Activated CD4-positive, alpha-beta T cell treated with anti-CD3 and anti-CD28 coated beads for 36 hours (primary cell): ENCODE data around the gene ADCY2. TPM values are rescaled to one million over a fixed set of nuclear protein-coding genes. Genes with fewer than 3 reads are reported as not detected.

Experiments used
- ATAC-seq: fragments of 200-7000 bp; cut with Tn5 transposase; one replicate; pipeline ENCODE4 v1.10.0; 2021; ENCODE audit warnings: mild to moderate bottlenecking, moderate library complexity
- CTCF ChIA-PET: fragments of 350-600 bp; sonication (Branson Sonifier 250); formaldehyde crosslinking; loops from one replicate; lab custom pipeline; 2021; ENCODE audit warnings: antibody characterized with exemption; lab: Charles Lee
- POLR2A ChIA-PET: fragments of 350-600 bp; sonication (Branson Sonifier 250); formaldehyde crosslinking; loops from one replicate; lab custom pipeline; 2021; ENCODE audit warnings: antibody characterized with exemption, inconsistent platforms; lab: Charles Lee
- DNase-seq: peaks from one replicate; pipeline ENCODE4 v3.0.0-alpha.2; 2020
- H3K27ac Mint-ChIP-seq: one replicate; pipeline ENCODE4 v1.8.0; 2021; ENCODE audit warnings: mixed read lengths
- H3K27me3 Mint-ChIP-seq: one replicate; pipeline ENCODE4 v1.8.0; 2021; ENCODE audit warnings: mixed read lengths
- H3K36me3 Mint-ChIP-seq: one replicate; pipeline ENCODE4 v1.8.0; 2021; ENCODE audit warnings: low read depth, mixed read lengths
- H3K4me1 Mint-ChIP-seq: one replicate; pipeline ENCODE4 v1.8.0; 2021; ENCODE audit warnings: mixed read lengths
- H3K4me3 Mint-ChIP-seq: one replicate; pipeline ENCODE4 v1.8.0; 2021; ENCODE audit warnings: mild to moderate bottlenecking, moderate library complexity, mixed read lengths
- H3K9me3 Mint-ChIP-seq: one replicate; pipeline ENCODE4 v1.8.0; 2021; ENCODE audit warnings: low read depth, mixed read lengths
- intact Hi-C, 2 experiments: fragments of 100-400 bp; cut with DNase I in 1 of 2; cut with micrococcal nuclease in 1 of 2; formaldehyde crosslinking; loops; one replicate each; pipeline versions ENCODE4 v1.14.2 to v1.15.1; 2022 to 2024; cut with DNase I, micrococcal nuclease
- total RNA-seq, 2 experiments: library from RNA; stranded (reverse); gene quantifications; one replicate each; pipeline ENCODE4 v1.2.3, GENCODE V29; 2021

The ADCY2 gene
- total RNA-seq, 2 experiments from 2014 or later: not detected

DNA sequence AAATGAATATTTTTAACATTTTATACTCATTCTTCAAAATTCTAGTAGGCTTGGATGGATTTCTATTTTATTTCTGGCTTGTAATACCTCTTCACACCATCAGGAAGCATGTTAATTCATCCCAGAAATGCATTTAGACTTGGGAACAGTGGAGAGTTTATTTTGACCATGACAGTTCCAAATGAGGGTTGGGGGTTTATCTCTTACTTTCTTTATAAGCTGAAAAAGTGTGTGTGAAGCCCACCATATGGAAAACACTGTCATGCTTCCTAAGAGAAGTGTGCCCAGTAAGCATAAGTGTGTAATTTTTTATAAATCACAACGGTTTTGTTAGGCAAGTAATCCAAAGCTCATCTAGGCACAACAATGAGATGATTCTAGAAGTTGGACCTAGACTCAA lies 215.6 kb downstream of the ADCY2 start:
- no peaks in the 10 kb centered on the region for H3K4me1 Mint-ChIP-seq
- H3K27me3 Mint-ChIP-seq: peaks cover 6% of the 10 kb centered on the region
- ChIA-PET POLR2A (no interaction called here), CTCF (no interaction called here)
- no peaks in the 10 kb centered on the region for H3K9me3 Mint-ChIP-seq
- no peak overlapping the region for H3K27ac Mint-ChIP-seq
- no peaks in the 10 kb centered on the region for H3K36me3 Mint-ChIP-seq
- intact Hi-C loops: no loop called here
- no peak overlapping the region for H3K4me3 Mint-ChIP-seq
- DNase-seq (no peak), ATAC-seq (no peak)

DNA sequence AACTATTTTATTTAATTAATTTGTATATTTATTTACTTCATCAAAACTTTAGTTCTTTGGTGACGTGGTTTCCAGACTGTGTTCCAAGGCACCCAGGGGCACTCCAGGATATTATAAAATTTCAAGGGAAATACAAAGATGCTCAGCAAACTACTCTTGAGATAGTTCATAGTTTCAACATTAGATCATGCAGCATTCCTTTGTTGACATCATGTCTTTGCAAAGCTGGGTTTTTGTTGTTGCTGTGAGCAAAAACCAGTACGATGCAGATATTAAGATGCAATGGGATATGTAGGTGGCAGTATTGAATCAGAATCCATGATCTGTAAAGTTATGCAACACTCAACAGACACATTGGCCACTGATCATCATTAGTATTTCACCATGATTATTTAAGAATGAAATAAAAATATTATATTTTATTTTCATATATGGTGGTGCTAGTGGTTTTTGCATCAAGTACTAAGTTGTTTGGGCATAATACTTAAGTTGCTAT lies 219.7 kb downstream of the ADCY2 start:
- Mint-ChIP-seq H3K27me3 (no peaks in the 10 kb centered on the region), H3K4me1 (no peaks in the 10 kb centered on the region), H3K27ac (no peak overlapping the region), H3K36me3 (no peaks in the 10 kb centered on the region), H3K4me3 (no peak overlapping the region), H3K9me3 (no peaks in the 10 kb centered on the region)
- POLR2A ChIA-PET: no interaction called here
- ATAC-seq: no peak
- no peak for DNase-seq
- CTCF ChIA-PET: interaction anchor here (0.5 kb wide), 1 partner anchor 1611 kb away, joined by 3 read pairs; no protein-coding TSS in a partner anchor
- intact Hi-C loops: no loop called here

DNA sequence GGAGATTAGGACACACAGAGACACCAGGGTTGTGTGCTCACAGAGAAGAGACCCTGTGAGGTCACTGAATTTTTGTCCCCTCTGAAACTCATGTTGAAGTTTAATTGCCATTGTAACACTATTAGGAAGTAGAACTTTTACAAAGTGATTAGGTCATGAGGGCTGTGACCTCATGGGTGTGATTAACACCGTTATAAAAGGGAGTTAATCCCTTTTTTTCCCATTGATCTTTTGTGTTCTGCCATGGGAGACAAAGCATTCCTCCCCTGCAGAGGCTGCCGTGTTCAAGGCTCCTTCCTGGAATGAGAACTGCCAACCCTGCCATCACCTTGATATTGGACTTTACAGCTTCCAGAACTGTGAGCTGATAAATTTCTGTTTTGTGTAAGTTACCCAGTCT lies 221.0 kb downstream of the ADCY2 start:
- Mint-ChIP-seq H3K27ac (no peak overlapping the region), H3K4me1 (no peaks in the 10 kb centered on the region), H3K4me3 (no peak overlapping the region), H3K36me3 (no peaks in the 10 kb centered on the region), H3K27me3 (no peaks in the 10 kb centered on the region), H3K9me3 (no peaks in the 10 kb centered on the region)
- DNase-seq: no peak
- CTCF ChIA-PET: no interaction called here
- no peak for ATAC-seq
- intact Hi-C loops: no loop called here
- POLR2A ChIA-PET: no interaction called here

DNA sequence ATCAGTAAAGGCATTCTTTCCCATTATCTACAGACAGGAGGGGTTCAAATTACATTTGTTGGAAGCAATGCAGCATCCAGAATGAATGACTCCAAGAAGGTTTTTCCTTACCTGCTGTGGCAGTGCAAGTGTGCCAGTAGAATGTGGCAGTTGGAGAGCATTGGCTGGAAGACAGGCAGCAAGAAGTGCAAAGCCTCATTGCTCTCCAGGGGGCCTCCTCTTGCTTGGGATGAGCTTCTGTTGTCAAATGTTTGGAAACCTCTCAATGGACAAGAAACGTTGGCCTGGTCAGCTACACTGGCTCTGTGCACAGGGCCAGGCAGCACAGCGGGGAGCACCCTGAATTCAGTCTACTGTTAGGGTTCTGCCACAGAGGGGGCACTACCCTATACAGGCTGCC lies 226.6 kb downstream of the ADCY2 start:
- H3K9me3 Mint-ChIP-seq: no peaks in the 10 kb centered on the region
- intact Hi-C loops: no loop called here
- no peak for ATAC-seq

DNA sequence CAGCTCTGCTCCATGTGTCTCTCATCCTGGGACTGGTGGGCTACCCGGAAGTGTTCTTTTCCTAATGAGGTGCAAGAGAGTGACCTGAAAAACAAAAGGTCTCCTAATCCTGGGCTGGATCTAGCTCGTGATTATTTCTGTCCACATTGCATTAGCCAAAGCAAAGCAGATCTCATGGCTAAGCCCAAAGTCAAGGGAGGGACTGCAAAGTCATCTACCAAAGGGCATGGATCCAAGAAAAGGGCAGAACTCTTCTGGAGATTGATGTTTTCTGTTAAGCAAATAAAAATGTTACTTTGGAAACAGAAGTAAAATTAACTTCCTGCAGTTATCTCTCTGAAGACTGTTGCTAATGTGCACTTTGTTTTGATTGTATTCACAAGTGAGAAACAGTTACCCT lies 229.8 kb downstream of the ADCY2 start:
- no peak overlapping the region for H3K4me3 Mint-ChIP-seq
- CTCF ChIA-PET: no interaction called here
- H3K36me3 Mint-ChIP-seq: no peaks in the 10 kb centered on the region
- POLR2A ChIA-PET: no interaction called here
- intact Hi-C loops: no loop called here
- H3K27me3 Mint-ChIP-seq: peaks cover 4% of the 10 kb centered on the region
- no peak overlapping the region for H3K27ac Mint-ChIP-seq
- no peak for DNase-seq
- no peaks in the 10 kb centered on the region for H3K4me1 Mint-ChIP-seq
- no peak for ATAC-seq
- H3K9me3 Mint-ChIP-seq: no peaks in the 10 kb centered on the region

More for the DNA sequence above, 226.6 kb downstream of the ADCY2 start:
- no peaks in the 10 kb centered on the region for H3K4me1 Mint-ChIP-seq
- no peak for DNase-seq
- POLR2A ChIA-PET: no interaction called here
- no peak overlapping the region for H3K4me3 Mint-ChIP-seq
- no peaks in the 10 kb centered on the region for H3K36me3 Mint-ChIP-seq
- H3K27ac Mint-ChIP-seq: no peak overlapping the region
- CTCF ChIA-PET: no interaction called here
- peaks cover 2% of the 10 kb centered on the region for H3K27me3 Mint-ChIP-seq

DNA sequence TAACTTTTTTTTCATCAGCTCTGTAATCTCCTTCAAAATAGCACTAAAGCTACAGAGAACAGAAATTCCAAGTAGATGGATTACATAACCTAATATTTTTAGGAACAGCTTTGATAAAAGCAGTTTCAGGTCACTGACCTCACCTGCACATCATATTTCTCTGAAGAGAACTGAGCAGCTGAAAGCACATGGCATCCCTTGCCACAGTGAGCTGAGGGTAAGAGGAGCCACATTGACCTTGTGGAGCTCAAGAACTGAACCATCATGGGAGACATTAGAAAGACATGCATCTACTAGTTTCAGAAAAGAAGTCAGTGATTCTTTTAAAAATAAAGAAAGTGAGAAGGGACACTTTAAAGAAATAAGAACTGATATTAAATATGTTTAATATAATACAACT lies 232.3 kb downstream of the ADCY2 start:
- Mint-ChIP-seq H3K4me1 (no peaks in the 10 kb centered on the region), H3K9me3 (no peaks in the 10 kb centered on the region), H3K36me3 (no peaks in the 10 kb centered on the region), H3K27ac (no peak overlapping the region), H3K27me3 (peaks cover 6% of the 10 kb centered on the region), H3K4me3 (no peak overlapping the region)
- DNase-seq (no peak), ATAC-seq (no peak)
- intact Hi-C loops: no loop called here
- ChIA-PET POLR2A (no interaction called here), CTCF (no interaction called here)

DNA sequence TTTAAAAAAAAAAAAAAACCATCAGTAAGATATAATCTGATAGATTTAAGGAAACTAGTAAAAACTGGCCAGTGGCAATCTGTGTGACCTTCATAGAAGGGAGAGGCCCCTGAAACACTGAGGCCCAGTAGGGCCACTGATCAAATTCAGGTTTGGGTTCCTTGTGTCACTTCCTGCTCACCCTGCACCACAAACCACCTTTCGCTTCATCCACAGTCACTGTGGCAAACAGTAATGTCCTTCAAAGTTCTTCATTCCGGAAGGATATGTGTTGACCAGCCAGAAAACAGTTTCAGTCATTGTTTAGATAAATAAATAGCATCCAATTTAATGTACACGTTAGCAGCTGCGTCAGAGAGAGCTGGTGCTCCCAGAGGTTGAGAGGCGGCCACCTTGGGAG lies 232.9 kb downstream of the ADCY2 start:
- CTCF ChIA-PET: no interaction called here
- intact Hi-C loops: no loop called here

DNA sequence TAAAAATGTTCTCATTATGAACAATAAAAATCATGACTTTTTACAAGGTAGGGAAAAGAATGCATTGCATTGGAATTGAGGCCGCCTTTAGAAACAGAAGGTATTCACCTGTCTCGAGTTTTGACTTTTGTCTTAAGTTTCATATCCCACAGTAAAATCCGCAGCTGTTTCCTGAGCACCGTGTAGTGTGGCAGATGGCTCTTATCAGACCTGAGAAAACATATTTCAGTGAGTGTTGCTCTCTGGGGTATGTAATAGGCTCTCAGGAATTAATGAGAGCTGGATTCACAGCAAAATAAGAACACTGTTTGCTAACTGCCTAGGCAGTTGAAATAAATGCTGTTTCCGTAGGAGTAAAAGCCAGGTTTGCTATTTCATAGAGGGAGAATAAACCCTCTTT lies 233.6 kb downstream of the ADCY2 start:
- CTCF ChIA-PET: no interaction called here
- Mint-ChIP-seq H3K36me3 (no peaks in the 10 kb centered on the region), H3K27me3 (peaks cover 4% of the 10 kb centered on the region), H3K4me3 (no peak overlapping the region), H3K27ac (no peak overlapping the region), H3K4me1 (no peaks in the 10 kb centered on the region), H3K9me3 (no peaks in the 10 kb centered on the region)
- POLR2A ChIA-PET: no interaction called here
- intact Hi-C loops: no loop called here
- DNase-seq (no peak), ATAC-seq (no peak)

More for the DNA sequence above, 232.9 kb downstream of the ADCY2 start:
- POLR2A ChIA-PET: no interaction called here
- Mint-ChIP-seq H3K4me3 (no peak overlapping the region), H3K4me1 (no peaks in the 10 kb centered on the region), H3K9me3 (no peaks in the 10 kb centered on the region), H3K27ac (no peak overlapping the region), H3K27me3 (peaks cover 4% of the 10 kb centered on the region), H3K36me3 (no peaks in the 10 kb centered on the region)
- no peak for DNase-seq
- no peak for ATAC-seq

DNA sequence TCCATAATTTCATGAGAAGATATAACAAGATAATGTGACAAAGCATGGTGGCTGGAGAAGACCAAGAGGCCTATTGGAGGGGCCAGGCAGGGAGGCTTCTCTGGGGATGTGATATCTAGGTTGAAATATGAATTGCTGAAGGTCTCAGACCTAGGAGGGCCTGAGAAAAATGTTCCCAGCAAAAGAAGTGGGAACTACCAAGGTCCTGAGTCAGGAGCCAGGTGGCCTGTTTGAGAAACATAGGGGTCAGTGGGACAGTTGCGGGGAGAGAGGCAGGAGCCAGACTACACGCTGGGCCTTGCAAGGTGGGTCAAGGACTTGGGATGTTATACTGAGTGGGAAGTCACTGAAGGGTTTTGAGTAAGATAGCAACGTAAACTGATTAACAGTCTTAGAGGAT lies 238.9 kb downstream of the ADCY2 start:
- Mint-ChIP-seq H3K36me3 (no peaks in the 10 kb centered on the region), H3K4me3 (no peak overlapping the region), H3K9me3 (no peaks in the 10 kb centered on the region), H3K4me1 (no peaks in the 10 kb centered on the region), H3K27me3 (peaks cover 10% of the 10 kb centered on the region), H3K27ac (no peak overlapping the region)
- DNase-seq (no peak), ATAC-seq (no peak)
- ChIA-PET CTCF (no interaction called here), POLR2A (no interaction called here)
- intact Hi-C loops: no loop called here

DNA sequence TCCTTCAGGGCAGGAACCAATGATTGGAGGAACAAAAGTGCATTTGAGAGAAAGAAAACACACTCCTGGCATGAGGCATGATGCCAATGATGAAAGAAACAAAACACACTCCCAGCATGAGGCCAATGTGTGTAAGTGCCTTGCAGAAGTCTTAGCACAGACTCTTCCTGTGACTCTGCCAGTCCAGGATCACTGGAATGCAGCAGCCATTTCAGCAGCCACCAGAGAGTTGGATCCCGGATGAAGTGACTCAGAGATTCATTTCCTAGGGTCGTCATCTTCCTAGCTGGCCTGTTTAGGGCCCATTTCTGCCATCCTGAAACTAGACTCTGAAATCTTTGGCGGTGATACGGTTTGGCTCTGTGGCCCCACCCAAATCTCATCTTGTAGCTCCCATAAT lies 242.5 kb downstream of the ADCY2 start:
- CTCF ChIA-PET: no interaction called here
- peaks cover 5% of the 10 kb centered on the region for H3K27me3 Mint-ChIP-seq

DNA sequence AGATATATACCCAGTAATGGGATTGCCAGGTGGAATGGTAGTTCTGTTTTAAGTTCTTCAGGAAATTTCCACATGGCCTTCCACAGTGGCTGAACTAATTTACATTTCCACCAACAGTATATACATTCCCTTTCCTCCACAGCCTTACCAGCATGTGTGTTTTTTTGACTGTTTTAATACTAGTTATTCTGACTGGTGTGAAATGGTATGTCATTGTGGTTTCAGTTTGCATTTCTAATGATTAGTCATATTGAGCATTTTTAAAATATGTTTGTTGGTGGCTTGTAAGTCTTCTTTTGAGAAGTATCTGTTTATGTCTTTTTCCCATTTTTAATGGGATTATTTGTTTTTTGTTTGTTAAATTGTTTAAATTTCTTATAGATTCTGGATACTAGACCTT lies 246.1 kb downstream of the ADCY2 start:
- Mint-ChIP-seq H3K27ac (no peak overlapping the region), H3K9me3 (peaks cover 6% of the 10 kb centered on the region), H3K27me3 (no peaks in the 10 kb centered on the region), H3K4me3 (no peak overlapping the region), H3K36me3 (no peaks in the 10 kb centered on the region), H3K4me1 (no peaks in the 10 kb centered on the region)
- POLR2A ChIA-PET: no interaction called here
- no peak for ATAC-seq
- intact Hi-C loops: no loop called here
- DNase-seq: no peak
- CTCF ChIA-PET: no interaction called here

More for the DNA sequence above, 242.5 kb downstream of the ADCY2 start:
- no peaks in the 10 kb centered on the region for H3K4me1 Mint-ChIP-seq
- H3K9me3 Mint-ChIP-seq: peaks cover 2% of the 10 kb centered on the region
- ATAC-seq: no peak
- intact Hi-C loops: no loop called here
- H3K4me3 Mint-ChIP-seq: no peak overlapping the region
- H3K27ac Mint-ChIP-seq: no peak overlapping the region
- POLR2A ChIA-PET: no interaction called here
- H3K36me3 Mint-ChIP-seq: no peaks in the 10 kb centered on the region
- no peak for DNase-seq

DNA sequence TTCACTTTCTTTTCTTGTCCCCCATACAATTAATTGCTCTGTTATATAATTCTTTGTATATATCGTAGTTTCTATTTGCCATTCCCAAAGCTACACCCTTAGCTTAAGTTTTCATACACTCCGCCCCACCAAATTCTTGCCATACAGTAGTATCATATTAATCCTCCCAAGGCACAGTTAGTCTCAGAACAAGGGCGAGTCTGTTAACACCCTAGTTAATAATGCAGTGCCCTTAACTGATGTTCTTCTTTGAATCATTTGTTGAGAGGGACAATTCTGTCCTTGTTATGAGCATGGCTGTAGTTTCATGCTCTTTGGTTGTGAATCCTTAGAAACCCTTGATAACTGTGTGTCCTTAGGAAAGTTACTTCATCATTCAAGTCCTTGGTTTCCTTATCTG lies 248.8 kb downstream of the ADCY2 start:
- ATAC-seq: no peak

DNA sequence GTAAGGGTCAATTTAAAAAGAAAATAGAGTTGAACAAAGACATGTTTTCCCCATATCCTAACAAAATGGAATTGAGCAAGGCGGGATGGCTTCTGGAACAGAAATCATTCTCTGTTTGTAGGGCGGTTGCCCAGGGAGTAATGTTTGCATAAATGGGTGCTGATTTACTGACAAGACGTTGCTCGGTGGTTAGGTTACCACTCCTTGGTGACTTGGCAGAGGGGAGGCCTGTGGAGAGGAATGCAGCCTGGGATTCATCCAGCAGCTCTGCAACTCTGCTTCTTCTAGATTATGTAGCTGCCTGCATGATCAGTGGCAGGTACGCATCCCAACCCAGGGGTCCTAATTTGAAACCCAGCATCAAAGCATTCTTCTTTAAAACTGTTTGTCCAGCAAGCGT lies 254.8 kb downstream of the ADCY2 start:
- Mint-ChIP-seq H3K9me3 (no peaks in the 10 kb centered on the region), H3K27ac (no peak overlapping the region), H3K4me3 (no peak overlapping the region), H3K36me3 (no peaks in the 10 kb centered on the region), H3K4me1 (no peaks in the 10 kb centered on the region), H3K27me3 (peaks cover 6% of the 10 kb centered on the region)
- intact Hi-C loops: no loop called here
- ATAC-seq: no peak
- DNase-seq: no peak
- CTCF ChIA-PET: no interaction called here
- POLR2A ChIA-PET: no interaction called here

More for the DNA sequence above, 248.8 kb downstream of the ADCY2 start:
- ChIA-PET POLR2A (no interaction called here), CTCF (no interaction called here)
- Mint-ChIP-seq H3K27ac (no peak overlapping the region), H3K36me3 (no peaks in the 10 kb centered on the region), H3K4me3 (no peak overlapping the region), H3K27me3 (no peaks in the 10 kb centered on the region), H3K9me3 (peaks cover 6% of the 10 kb centered on the region), H3K4me1 (no peaks in the 10 kb centered on the region)
- DNase-seq: no peak
- intact Hi-C loops: no loop called here
